ENCODE results near the gene PTPRG. TPM values are rescaled to one million over a fixed set of nuclear protein-coding genes. Genes with fewer than 3 reads are reported as not detected.

PTPRG gene
- total RNA-seq, 1 experiment from 2014 or later = 0.74 TPM

DNA sequence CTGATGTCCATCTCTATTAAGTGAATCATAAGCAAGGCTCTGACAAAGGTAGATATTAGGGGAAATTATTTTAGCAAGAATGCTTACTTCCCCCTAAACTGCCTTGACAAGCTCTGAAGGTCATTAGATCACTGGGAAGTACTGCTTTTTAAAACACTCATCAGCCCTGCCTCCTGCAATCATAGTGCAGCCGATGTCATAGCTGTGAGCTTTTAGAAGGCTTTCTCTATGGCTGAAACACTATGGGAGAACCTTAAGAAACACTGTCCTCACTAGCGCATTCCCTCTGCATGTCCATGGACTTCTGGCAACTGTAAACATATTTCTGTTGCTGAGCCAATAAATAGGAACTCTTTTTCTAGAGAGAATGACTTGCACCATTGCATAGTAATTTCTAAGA lies 38.7 kb upstream of the PTPRG start:
- Histone ChIP-seq H3K27ac (ENCODE audit: low read length) (no peak overlapping the region), H3K4me1 (ENCODE audit: control insufficient read depth, insufficient read depth, low read length) (no peaks in the 10 kb centered on the region), H3K27me3 (ENCODE audit: control insufficient read depth, insufficient read depth, low read length) (no peaks in the 10 kb centered on the region), H3K4me3 (ENCODE audit: low read depth in 2 of 2, low read length in 2 of 2) (no peak overlapping the region), H3K9me3 (ENCODE audit: control insufficient read depth, insufficient read depth, low read depth, low read length) (no peaks in the 10 kb centered on the region), H3K36me3 (ENCODE audit: control insufficient read depth, insufficient read depth, low read length) (no peaks in the 10 kb centered on the region)
- in situ Hi-C loops (cut with HindIII; ENCODE audit: low pct_unique_long_range_greater_than_20kb, low sequenced_read_pairs) = no loop called here
- no peak for ATAC-seq
- BruUV-seq (replicated peaks) = no TSS peak
- DNase-seq (ENCODE audit: low read depth, low spot score) = no peak
- TF ChIP-seq, protein P1, sequence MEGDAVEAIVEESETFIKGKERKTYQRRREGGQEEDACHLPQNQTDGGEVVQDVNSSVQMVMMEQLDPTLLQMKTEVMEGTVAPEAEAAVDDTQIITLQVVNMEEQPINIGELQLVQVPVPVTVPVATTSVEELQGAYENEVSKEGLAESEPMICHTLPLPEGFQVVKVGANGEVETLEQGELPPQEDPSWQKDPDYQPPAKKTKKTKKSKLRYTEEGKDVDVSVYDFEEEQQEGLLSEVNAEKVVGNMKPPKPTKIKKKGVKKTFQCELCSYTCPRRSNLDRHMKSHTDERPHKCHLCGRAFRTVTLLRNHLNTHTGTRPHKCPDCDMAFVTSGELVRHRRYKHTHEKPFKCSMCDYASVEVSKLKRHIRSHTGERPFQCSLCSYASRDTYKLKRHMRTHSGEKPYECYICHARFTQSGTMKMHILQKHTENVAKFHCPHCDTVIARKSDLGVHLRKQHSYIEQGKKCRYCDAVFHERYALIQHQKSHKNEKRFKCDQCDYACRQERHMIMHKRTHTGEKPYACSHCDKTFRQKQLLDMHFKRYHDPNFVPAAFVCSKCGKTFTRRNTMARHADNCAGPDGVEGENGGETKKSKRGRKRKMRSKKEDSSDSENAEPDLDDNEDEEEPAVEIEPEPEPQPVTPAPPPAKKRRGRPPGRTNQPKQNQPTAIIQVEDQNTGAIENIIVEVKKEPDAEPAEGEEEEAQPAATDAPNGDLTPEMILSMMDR (IDR thresholded peaks at IDR 0.05) = no peak
- TF ChIP-seq, protein P2, sequence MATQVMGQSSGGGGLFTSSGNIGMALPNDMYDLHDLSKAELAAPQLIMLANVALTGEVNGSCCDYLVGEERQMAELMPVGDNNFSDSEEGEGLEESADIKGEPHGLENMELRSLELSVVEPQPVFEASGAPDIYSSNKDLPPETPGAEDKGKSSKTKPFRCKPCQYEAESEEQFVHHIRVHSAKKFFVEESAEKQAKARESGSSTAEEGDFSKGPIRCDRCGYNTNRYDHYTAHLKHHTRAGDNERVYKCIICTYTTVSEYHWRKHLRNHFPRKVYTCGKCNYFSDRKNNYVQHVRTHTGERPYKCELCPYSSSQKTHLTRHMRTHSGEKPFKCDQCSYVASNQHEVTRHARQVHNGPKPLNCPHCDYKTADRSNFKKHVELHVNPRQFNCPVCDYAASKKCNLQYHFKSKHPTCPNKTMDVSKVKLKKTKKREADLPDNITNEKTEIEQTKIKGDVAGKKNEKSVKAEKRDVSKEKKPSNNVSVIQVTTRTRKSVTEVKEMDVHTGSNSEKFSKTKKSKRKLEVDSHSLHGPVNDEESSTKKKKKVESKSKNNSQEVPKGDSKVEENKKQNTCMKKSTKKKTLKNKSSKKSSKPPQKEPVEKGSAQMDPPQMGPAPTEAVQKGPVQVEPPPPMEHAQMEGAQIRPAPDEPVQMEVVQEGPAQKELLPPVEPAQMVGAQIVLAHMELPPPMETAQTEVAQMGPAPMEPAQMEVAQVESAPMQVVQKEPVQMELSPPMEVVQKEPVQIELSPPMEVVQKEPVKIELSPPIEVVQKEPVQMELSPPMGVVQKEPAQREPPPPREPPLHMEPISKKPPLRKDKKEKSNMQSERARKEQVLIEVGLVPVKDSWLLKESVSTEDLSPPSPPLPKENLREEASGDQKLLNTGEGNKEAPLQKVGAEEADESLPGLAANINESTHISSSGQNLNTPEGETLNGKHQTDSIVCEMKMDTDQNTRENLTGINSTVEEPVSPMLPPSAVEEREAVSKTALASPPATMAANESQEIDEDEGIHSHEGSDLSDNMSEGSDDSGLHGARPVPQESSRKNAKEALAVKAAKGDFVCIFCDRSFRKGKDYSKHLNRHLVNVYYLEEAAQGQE (IDR thresholded peaks at IDR 0.05; ENCODE audit: insufficient read depth in 1 of 2, low read depth in 2 of 2, low read length in 1 of 2) = no peak
- TF ChIP-seq POLR2AphosphoS5 (IDR thresholded peaks at IDR 0.05; ENCODE audit: low read depth, low read length) (no peak), TCF7L2 (IDR thresholded peaks at IDR 0.05; ENCODE audit: low read depth, low read length) (no peak), SIN3A (IDR thresholded peaks at IDR 0.05; ENCODE audit: borderline replicate concordance, insufficient read depth, low read depth, low read length) (no peak)
- ChIA-PET POLR2A (no interaction called here), CTCF (no interaction called here)
- intact Hi-C loops (cut with micrococcal nuclease; ENCODE audit: unreplicated experiment) = no loop called here

DNA sequence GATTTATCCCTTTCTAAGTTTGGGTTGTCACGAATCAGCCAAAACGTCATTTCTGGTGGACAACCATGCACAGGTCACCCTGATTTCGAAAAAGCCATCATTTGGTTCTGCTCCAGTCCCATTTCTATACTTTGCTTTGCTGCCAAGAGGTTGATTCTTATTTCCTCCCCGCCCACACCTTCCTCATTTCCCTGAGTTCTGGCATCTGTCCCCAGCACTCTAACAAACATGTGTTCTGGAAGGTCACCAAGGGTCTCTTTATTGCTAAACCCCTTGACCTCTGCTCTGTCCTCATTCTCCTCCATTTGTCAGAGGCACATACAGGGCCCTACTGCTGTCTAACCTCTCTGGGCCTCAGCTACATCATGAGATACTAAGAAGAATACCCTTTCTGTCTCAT lies 36.4 kb upstream of the PTPRG start:
- no peak for ATAC-seq
- no peak for DNase-seq (ENCODE audit: low read depth, low spot score)
- in situ Hi-C loops (cut with HindIII; ENCODE audit: low pct_unique_long_range_greater_than_20kb, low sequenced_read_pairs) = no loop called here
- BruUV-seq (replicated peaks) = no TSS peak
- POLR2A ChIA-PET = no interaction called here
- no peak overlapping the region for H3K4me3 ChIP-seq (ENCODE audit: low read depth in 2 of 2, low read length in 2 of 2)
- no peaks in the 10 kb centered on the region for H3K36me3 ChIP-seq (ENCODE audit: control insufficient read depth, insufficient read depth, low read length)
- CTCF ChIA-PET = no interaction called here
- intact Hi-C loops (cut with micrococcal nuclease; ENCODE audit: unreplicated experiment) = no loop called here
- H3K27me3 ChIP-seq (ENCODE audit: control insufficient read depth, insufficient read depth, low read length) = no peaks in the 10 kb centered on the region
- H3K27ac ChIP-seq (ENCODE audit: low read length) = no peak overlapping the region
- no peaks in the 10 kb centered on the region for H3K9me3 ChIP-seq (ENCODE audit: control insufficient read depth, insufficient read depth, low read depth, low read length)
- no peaks in the 10 kb centered on the region for H3K4me1 ChIP-seq (ENCODE audit: control insufficient read depth, insufficient read depth, low read length)
- no peak for TF ChIP-seq POLR2AphosphoS5 (IDR thresholded peaks at IDR 0.05; ENCODE audit: low read depth, low read length)
- TF ChIP-seq TCF7L2 (IDR thresholded peaks at IDR 0.05; ENCODE audit: low read depth, low read length) = no peak
- TF ChIP-seq, protein P1 (IDR thresholded peaks at IDR 0.05) = no peak
- TF ChIP-seq, protein P2 (IDR thresholded peaks at IDR 0.05; ENCODE audit: insufficient read depth in 1 of 2, low read depth in 2 of 2, low read length in 1 of 2) = no peak

All from Panc1 (cell line).